GM20431 (cell line): ENCODE data around the gene ZBTB46.

Experiments used
- in situ Hi-C: fragments of 300-500 bp; cut with MseI, MboI; formaldehyde crosslinking; loops from one replicate; pipeline ENCODE4 v1.15.0; 2020; ENCODE audit warnings: low sequenced_read_pairs; ENCODE audit not compliant: unreplicated experiment

The ZBTB46 gene

DNA sequence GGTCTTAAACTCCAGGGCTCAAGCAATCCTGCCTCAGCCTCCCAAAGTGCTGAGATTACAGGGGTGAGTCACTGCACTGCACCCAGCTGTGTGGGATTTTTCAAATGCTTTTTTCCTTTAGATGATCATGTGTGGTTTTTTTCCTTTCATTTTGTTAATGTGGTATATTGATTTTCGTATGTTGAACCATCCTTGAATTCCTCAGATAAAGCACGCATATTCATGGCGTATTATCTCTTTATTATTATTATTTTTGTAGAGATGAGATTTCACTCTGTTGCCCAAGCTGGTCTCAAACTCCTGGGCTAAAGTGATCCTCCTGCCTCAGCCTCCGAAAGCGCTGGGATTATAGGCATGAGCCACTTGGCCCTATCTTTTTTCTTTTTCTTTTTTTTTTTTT lies 116.2 kb downstream of the ZBTB46 start:
- in situ Hi-C loops: no loop called here

DNA sequence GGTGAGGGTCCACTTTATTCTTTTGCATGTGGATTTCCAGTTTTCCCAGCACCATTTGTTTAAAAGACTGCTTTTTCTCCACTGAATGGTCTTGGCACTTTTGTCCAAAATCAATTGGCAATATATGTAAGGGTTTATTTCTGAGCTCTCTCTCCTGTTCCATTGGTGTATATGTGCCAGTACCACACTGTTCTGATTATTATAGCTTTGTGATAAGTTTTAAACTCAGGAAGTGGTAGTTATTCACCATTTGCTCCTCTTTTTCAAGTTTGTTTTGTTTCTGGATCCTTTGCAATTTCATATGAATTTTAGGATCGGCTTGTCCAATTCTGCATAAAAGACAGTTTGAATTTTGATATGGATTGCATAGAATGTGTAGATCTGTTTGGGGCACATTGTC lies 118.9 kb downstream of the ZBTB46 start:
- in situ Hi-C loops: no loop called here

DNA sequence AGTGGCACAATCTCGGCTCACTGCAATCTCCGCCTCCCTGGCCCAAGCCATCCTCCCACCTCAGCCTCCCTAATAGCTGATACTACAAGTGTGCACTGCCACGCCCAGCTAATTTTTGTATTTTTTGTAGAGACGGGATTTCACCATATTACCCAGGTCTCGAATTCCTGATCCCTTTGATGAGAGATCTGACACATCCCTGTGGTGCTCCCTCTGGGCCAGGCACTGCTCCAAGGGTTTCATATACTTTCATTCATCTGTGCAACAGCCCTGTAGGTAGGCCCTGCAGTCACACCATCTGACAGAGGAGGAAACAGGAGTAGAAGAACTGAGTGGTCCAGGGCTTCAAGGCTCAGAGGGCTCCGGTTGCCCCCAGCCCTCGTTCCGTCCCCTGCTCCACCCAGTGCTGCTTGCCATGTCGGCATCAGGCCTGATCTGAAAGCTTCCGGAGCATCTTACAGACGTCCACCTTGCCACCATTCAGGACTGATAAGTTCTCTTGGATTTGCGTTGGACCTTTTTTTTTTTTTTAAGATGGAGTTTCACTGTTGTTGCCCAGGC lies 119.9 kb downstream of the ZBTB46 start:
- in situ Hi-C loops: no loop called here

DNA sequence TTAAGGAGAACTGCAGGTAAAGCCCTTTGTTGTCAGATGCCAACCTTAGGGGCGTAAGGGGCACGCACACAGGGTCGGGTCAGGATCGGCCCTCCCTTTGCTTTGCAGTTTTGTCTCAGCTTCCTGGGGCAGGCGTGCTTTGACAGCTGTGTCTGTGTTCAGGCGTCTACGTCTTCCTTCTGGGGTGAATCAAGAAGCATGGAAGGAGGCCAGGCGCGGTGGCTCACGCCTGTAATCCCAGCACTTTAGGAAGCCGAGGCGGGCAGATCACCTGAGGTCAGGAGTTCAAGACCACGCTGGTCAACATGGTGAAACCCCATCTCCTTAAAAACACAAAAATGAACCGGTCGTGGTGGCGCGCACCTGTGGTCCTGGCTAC lies 121.9 kb downstream of the ZBTB46 start:
- in situ Hi-C loops: no loop called here

DNA sequence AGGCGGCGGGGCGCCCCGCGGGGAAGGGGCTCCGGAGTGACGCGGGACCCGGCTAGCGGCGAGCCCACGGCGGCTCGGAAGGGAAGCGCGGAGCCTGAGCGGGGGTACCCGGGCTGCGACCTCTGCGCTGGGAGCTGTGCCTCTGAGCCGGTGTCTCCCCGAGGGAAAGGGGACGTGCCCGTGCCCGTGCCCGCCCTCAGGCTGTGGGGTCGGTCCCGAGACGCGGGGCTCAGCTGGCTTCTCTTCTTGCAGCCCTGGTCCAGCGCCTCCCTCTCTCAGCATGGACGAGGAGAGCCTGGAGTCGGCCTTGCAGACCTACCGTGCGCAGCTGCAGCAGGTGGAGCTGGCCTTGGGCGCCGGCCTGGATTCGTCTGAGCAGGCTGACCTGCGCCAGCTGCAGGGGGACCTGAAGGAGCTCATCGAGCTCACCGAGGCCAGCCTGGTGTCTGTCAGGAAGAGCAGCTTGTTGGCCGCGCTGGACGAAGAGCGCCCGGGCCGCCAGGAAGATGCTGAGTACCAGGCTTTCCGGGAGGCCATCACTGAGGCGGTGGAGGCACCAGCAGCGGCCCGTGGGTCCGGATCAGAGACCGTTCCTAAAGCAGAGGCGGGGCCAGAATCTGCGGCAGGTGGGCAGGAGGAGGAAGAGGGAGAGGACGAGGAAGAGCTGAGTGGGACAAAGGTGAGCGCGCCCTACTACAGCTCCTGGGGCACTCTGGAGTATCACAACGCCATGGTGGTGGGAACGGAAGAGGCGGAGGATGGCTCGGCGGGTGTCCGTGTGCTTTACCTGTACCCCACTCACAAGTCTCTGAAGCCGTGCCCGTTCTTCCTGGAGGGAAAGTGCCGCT lies 122.5 kb downstream of the ZBTB46 start:
- in situ Hi-C loops: no loop called here

DNA sequence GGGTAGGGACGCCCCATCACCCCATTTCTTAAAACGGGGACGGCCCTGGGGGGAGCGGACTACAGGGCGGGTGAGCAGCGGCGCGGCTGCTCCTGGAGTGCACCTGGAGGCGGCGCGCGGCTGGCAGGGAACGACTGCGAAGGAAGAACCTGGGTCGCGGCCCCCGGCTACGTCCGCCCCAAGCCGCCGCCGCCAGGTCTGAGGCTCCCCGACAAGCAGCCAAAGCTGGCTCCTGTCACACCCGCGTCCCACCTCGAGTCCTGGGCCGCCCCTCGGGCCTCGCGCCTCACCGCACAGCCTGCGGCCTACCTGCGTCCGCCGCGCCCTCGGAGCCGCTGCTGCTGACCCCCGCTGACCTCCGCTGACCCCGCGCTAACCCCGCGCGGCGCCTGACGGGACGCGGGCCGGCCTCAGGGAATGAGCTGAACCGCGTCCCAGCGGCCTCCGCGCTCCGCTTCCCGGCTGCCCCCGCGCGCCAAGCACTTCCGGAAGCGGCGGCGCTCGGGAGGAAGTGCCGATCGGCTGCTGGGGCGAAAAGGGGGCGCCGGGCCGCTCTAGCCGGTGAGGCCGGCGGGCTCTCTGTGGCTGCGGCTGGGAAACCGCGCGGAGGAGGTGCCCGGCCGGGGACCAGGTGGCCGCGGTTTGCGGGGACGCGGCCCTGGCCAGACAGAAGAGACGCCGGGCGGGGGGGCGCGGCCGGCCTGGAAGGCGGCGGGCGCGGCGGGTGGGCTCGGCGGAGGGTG lies 123.3 kb downstream of the ZBTB46 start, which contains the start of the genes ARFRP1 and ZGPAT:
Gene ARFRP1, minus strand, starts transcription at position 419 of the 743 bp plus-strand sequence. CDS start 885 bp downstream, outside the sequence.
Gene ZGPAT, plus strand, starts transcription at position 482 of the 743 bp plus-strand sequence. CDS start 542 bp downstream, outside the sequence.
- in situ Hi-C loops: no loop called here

DNA sequence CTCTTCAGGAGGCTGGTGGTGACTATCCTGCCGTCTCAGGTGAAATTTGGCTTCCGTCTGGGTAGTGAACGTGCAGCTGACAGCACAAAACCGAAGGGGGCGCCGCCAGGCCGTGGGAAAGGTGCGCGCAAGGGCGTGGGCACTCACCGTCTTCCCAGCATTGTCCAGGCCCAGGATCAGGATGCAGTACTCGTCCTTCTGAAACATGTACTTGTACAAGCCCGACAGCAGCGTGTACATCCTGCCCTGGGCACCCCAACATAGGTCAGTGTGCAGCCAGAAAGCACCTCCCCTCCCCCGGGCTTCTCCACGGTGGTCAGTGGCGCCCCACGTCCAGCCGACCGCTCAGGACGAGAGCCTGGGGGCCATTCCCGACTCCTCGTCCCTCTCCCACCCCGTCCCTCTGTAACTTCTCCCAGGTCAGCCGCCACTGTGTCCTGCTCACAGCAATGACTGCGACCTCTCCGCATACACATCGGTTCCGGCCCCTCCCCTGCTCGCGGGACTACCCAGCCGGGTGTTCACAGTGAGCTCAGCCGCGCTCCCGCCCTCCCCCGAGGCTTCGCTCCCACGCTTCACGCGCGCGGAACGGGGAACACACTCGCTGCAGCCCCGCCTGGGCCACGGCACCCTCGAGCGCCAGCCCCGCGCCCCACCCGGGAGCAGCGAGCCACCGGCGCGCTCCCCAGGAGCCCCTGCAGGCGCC lies 124.1 kb downstream of the ZBTB46 start:
- in situ Hi-C loops: no loop called here

DNA sequence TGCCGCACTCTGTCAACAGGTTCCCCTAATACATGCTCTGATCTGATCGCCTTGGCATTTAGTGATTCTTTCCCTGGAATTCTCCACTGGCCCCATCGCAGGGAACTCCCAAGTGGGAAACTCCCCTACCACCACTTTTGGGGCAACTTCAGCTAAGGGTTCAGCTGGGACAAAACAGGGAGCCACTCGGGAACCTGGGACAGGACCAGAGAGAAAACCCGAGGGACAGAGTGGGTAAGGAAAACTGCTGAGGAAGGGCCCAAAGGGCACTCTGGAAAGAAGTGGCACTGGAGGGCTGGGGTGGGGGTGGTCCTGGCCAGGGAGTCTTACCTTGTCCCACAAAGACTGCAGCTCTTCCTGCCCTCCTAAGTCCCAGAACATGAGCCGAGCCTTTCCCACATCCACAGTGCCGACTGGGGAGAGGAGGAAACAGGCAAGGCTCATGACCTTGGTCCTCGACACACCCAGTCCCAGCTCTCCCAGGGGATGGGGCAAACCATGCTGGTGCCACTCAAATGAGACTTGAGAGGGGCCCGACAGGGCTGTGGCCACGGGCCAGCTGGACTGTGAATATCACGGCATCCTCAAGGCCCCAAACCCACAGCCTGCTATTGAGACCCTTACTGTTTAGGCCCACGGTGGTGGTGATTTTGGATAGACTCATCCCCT lies 124.9 kb downstream of the ZBTB46 start:
- in situ Hi-C loops: no loop called here

DNA sequence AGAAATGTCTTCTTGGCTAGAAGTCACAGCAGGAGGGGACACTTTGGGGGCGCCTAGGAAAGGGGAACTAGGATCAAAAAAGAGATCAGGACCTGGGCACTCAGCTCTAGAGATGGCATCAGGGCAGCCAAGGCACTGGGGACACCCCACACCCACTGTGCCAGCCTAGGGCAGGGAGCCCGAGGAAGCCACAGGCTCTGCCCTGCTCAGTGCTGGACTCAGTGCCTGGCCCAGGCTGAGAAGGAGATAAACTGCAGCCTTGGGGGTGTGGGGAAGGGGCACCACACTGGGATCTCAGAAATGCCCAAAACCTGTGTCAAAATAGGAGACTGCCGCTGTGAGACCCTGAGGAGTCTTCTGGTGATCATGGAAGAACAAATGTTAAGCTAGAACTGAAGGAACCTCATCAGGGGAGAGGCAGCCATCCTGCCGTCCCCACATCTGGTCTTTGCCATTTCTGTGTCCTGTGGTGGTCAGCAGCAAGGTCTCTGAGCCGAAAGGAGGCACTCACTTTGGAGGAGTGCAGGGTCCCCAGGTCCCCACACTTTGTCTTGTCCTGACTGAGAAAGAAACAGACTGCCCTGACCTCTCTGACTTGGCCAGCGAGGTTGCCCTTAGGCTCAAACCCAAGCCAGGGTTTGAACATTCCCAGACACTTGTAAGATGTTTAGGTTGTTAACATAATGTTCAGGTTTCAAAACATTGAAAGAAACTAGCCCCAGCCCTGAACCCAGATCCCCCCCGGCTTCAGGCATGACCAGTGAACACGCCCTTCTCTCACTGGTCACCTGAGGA lies 125.6 kb downstream of the ZBTB46 start:
- in situ Hi-C loops: no loop called here

DNA sequence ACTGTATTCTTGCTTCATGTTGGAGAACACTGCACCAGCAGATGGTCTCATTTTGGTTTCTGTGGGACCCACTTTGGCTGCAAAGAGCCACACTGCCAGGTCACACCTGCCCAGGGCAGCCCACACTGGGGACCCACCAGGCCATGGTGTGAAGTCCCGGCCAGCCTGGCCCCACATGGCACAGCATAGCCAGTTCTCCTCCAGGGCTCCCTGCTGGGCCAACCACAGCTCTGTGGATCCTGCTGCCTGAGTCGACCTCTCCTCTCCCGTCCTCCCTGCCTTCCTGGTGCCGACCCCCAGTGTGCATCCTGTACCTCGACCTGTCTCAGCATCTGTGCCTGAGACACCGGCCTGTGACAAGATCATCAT lies 126.3 kb downstream of the ZBTB46 start:
- in situ Hi-C loops: no loop called here

DNA sequence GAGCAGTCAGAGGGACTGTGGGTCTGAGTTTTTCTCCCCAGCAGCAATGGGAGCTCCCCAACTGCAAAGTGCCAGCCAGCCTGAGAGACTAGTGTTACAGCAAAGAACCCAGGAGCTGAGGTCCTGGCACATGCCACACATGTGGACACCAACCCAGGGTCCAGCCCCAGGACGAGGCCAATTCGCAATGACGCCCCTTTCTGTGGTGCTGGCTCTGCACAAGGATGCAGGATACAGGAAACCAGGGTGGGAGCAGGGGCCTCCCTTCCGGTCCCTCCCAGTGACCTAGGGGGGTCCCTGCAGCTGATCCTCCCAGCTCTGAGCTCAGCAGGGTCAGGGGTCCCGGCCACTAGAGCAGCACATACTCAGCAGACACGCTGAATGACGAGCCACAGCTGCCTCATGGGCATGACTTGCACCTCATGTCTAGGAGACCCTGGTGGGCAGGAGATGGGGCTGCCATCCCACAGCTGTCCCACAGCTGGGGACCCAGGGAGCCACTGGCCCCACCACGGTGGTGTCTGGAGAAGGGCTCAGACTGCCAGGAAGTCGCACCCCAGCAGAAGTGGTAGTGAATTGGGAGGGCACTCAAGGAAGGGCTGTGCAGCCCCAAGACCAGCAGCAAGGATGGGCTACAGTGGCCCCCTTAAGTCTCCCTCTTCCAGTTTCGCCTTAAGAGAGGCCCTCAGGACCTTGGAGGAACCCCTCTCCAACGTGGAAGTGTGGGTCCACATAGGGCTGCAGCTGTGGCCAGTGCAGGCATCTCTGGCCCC lies 126.9 kb downstream of the ZBTB46 start:
- in situ Hi-C loops: no loop called here

DNA sequence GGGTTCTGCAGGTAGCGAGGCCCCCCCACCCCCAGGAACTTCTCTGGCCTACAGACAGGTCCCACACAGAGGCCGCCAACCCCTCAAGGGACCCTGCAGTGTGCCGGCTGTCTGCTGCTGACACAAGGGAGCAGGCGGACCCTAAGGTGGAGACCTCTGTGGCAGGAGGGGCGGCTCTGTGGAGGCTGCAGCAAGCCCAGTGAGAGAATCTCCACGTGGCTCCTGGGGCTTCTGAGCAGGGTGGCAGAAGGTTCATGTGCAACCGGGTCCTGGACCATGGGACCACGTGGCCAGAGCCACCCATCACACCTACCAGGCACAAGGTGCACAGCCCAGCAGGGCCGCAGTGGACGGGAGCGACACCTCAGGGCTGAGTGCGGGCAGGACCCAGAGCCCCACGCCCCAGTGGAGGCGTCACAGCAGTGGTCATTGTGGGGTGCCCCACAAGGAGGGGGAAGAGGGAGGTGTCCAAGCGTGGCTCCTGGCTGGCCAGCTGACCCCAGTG lies 127.5 kb downstream of the ZBTB46 start:
- in situ Hi-C loops: no loop called here

DNA sequence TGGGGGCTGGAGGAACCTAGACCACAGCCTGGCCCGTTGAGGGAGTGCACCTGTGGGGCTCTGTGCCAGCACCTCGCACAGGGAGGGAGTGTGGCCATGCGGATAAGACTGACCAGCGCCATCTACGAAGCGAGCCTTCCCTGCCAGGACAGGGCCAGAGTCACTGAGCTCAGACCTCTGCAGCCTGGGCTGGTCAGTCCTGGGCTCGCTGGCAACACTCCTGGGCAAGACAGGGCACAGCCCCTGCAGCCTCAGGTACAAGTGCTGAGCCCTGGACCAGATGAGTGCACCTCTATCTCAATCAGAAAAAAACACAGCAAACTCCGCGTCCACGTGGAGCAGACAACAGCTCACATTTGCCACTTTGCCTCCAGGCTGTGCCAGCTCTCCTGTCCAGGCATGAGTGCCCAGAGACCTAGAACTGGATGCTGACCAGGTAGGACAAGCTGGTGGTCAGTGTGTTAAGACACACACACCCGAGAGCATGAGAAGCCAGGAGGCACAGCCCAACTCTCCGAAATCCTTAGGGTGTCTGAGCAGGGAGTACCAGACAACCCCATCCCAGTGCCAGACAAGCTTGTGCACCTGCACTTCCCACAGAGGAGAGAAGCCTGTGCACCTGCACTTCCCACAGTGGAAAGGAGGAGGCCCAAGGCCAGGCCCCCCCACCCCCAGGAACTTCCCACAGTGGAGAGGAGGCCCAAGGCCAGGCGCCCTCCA lies 128.2 kb downstream of the ZBTB46 start:
- in situ Hi-C loops: no loop called here

DNA sequence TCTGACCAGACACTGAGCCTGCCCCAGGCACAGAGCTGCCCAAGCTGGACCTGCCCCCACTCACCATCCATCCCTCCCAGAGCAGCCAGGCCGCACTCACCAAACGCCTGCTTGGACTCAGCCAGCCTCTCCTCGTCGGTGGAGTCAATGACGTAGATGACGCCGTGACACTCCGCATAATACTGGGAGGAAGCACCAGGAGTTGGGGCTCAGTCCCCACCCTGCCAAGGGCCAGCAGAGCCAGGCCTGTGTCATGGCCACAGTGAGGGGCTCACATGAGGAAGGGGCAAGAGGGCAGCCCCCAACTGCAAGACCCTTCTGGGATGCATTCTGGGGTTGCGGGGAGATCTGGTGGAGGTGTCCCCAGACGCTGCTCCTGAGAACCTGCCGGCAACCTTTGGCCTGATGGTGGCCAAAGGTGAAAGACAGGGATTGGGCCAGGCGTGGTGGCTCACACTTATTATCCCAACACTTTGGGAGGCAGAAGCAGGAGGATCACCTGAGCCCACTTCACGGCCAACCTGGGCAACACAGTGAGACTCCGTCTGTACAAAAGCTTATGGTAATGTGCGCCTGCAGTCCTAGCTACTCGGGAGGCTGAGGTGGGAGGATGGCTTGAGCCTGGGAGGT lies 128.9 kb downstream of the ZBTB46 start:
- in situ Hi-C loops: no loop called here

DNA sequence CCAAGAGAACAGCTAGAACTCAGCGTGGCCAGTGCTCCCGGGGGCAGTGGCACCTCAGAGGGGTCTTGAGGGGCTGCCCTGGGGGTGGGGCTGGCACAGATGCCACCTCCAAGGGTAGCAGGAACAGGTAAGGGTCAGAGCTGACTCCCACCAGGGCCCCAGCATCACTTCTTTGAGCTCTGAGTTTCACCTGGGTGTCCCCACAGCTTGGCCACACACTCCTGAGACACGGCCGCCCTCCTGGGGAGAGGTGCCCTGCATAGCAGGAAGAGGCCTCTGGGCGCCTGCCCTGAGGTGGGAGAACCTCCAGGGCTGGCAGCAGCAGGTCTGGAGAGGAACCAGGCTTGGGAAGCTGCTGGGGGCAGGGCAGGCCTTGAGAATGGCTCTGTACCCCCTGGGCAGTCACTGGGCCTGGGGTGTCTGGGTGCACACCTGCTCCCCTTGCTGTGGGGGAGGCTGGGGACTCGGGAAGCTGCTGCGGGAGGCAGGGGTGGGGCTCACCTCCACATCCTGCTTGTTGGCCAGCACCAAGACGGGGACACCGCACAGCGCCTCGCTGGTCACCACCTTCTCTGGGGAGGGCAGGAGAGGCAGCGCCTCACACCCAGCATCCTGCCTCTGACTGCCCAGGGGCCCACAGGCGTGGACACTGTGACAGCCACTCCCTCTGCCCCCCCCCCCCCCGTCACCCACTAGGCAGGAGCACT lies 129.6 kb downstream of the ZBTB46 start:
- in situ Hi-C loops: no loop called here

DNA sequence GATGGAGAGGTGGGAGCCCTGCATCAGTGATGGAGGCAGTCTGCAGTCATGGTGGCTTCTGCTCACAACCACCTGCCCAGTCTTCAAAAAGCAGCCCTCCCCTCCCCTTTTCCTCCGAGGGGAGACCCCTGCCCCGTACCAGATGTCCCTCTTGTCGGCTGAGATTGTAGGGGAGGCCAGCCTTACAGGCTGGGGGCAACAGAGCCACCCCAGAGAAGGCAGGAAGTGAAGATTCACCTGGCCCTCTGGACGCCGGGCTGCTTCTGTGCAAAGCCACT lies 130.1 kb downstream of the ZBTB46 start:
- in situ Hi-C loops: no loop called here
